22Rv1 (cell line): ENCODE measurements around the gene SUCO.

ENCODE experiments used
- ZFX ChIP-seq: fragments of 450-650 bp; IDR thresholded peaks from 2 replicates; pipeline ENCODE4 v1.6.1; 2017; ENCODE audit warnings: antibody characterized with exemption, borderline replicate concordance
- TF ChIP-seq, protein P1 (sequence below): fragments of 450-650 bp; IDR thresholded peaks from 2 replicates; pipeline ENCODE4 v1.5.1; 2017; ENCODE audit warnings: mild to moderate bottlenecking

DNA sequence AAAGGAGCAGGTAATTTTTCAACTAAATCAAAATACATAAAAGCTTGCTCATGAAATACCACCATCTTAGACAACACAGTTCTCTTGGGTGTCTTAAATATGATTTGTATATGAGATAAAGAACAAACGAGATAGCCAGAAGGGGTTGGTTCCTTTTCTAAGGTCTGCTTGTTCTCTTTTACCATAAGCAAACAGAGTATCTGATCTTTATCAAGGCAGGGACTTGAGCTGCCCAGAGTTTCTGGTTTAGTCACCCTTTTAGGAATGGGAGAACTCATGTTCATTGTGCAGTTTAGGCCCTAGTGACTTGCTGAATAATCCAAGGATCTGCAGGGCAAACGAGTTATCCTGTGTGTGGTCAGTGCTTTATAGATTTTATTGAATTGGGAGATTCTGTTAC is 3.0 kb upstream of the SUCO start:
- TF ChIP-seq, protein P1, sequence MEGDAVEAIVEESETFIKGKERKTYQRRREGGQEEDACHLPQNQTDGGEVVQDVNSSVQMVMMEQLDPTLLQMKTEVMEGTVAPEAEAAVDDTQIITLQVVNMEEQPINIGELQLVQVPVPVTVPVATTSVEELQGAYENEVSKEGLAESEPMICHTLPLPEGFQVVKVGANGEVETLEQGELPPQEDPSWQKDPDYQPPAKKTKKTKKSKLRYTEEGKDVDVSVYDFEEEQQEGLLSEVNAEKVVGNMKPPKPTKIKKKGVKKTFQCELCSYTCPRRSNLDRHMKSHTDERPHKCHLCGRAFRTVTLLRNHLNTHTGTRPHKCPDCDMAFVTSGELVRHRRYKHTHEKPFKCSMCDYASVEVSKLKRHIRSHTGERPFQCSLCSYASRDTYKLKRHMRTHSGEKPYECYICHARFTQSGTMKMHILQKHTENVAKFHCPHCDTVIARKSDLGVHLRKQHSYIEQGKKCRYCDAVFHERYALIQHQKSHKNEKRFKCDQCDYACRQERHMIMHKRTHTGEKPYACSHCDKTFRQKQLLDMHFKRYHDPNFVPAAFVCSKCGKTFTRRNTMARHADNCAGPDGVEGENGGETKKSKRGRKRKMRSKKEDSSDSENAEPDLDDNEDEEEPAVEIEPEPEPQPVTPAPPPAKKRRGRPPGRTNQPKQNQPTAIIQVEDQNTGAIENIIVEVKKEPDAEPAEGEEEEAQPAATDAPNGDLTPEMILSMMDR = no peak
- no peak for TF ChIP-seq ZFX
